HG03575 (cell line): ENCODE measurements around the gene PDE9A.

Experiments
- ATAC-seq: cut with Tn5 transposase; IDR thresholded peaks from one replicate; pipeline ENCODE4 v1.9.1; 2021; ENCODE audit not compliant: unreplicated experiment, insufficient number of reproducible peaks, low FRiP score; ENCODE audit errors: extremely low read depth

The PDE9A gene

DNA sequence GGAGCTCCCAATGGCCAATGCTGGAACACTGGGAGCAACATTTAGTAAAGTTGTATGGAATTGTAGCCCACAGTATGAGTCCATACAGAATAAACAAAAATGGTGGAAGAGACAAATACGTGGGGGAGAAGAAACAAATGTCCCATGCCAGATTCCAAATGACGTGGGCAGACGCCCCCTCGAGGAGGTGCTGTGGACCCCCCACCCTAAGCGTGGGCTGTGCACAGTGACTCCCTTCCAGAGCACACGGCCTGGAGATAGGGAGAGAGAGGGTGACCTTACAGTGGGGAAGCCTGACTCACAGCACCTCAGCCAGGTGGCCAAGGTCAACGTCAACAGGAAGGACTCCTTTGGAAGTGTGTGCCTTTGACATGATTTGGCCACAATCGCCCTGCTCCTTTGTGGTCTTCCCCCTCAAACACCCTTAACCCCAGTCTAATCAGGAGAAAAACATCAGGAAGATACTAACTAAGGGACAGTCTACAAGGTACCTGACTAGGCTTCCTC, 13.7 kb upstream of the PDE9A start:
- ATAC-seq = no peak

DNA sequence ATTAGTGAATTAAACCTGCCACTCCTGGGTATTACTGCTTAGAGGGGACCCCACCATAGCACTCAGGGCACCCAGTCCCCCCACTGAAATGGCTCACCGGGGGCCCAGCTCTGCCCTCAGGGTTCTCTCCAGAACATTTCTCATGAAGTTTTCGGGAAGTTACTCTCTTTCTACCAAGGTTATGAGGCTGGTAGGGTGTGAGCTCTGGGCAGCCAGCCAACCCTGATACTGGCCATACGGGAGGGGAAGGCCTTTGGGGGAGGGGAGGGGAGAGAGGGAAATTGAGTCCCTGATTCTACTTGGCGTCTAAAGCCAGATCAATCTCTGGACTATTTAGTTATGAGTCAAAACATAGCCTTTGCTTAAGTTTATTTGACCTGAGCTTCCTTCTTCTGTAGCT, 12.9 kb upstream of the PDE9A start:
- no peak for ATAC-seq

DNA sequence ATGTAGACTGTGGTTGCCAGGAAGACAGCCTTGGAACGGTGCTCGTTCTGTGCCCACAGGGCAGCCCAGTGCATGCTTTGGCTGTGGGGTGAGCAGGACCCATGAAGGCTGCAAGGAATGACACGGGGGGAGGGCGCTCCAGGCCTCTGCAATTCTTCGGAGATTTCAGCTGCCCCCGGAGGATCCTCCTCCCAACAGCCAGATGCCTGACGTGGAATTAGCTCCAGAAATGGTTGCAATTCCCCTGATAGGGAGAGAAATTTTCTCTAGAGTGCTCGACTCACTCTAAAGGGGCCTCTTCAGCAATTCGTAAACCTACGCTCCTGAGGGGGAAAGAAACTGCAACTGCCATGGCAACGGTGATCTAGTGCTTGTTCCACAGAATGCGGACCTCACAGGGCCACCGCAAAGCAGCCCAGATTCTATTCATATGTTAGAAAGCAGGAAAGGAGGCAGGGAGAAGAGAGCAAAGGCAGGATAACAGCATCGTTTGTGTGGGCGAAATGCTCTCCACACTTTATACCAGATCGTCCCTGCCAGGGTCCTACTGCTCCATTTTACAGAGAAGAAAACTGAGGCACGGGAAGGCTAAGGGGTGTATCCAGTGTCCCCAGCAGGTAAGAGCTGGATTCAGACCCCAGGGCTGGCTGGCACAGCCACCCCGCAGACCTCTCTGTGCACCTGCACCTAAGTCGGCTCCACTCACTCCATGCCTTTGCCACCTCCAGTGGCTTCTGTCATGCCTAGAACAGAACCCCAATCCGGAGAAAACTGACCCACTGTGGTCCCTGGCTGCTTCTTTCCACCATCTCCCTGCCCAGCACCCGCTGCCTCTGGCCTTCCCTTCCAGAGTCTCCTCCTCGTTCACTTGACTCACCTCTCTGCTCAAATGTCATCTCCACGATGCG, 11.9 kb upstream of the PDE9A start:
- ATAC-seq = no peak

DNA sequence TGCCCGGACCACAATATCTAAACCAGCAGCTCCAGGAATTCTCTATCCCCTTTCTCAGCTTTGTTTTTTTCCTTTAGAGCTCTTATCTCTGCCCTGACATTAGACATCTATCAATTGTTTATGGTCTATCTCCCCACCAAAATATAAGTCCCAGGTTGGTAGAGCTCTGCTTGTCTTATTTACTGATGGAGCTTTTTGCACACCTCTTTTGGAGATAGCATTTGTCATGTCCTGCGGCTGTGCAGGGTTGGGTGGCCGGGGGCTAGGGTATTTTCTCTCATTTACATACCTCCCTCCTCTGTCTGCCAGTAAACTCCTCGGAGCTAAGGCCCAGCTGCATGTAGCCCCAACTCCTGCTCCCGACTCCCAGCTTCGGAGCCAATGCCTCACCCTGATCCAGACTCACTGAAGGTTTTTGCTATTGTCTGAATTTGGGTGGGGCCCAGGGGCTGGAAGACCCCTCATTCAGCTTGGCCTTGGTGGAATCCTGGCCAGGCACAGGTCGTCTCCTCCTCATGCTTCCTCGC, 11.1 kb upstream of the PDE9A start:
- no peak for ATAC-seq

DNA sequence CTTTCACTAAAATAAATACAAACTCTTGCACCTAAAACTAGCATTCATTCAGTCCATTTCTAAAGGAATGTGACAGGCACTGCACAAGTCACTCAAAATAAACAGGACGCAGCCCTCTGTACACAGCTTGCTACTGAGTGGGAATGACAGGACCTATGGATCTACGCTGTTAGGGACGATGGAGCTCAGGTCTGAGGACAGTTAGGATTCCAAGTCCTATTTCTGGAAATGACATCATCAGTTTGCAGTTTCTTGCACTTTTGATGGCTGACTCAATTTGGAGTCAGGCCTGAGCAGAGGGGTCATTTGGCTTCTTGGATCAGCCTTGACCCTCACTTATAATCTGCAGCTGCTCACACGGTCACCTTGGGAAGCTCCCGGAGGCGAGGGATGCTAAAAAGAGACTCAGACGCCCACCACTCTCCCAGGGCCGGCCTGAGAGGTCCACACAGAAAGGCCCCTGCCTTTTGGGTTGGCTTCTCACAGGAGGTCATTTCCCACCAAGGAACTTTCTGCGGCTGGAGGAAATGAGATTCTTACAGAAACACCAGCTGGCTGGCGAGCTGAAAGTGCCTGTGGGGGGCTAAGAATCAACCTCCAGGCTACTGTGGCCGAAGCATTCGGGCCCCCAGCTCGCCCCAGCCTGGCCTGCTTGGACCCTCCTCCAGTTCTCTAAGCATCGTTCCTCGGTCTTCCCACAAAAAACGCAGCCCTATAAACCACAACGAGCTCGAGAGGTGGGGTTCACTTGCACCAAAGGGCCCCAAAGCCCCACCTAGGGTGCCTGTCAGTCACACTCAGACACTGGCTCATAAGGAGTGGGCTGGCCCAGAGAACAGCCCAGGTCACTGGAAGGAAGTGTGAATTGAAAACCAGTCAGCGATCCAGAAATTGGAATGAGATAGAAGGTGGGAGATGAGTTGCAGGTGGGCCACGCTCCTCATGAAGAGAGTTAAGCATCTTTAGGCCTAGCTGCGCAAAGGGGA, 8.9 kb upstream of the PDE9A start:
- no peak for ATAC-seq

DNA sequence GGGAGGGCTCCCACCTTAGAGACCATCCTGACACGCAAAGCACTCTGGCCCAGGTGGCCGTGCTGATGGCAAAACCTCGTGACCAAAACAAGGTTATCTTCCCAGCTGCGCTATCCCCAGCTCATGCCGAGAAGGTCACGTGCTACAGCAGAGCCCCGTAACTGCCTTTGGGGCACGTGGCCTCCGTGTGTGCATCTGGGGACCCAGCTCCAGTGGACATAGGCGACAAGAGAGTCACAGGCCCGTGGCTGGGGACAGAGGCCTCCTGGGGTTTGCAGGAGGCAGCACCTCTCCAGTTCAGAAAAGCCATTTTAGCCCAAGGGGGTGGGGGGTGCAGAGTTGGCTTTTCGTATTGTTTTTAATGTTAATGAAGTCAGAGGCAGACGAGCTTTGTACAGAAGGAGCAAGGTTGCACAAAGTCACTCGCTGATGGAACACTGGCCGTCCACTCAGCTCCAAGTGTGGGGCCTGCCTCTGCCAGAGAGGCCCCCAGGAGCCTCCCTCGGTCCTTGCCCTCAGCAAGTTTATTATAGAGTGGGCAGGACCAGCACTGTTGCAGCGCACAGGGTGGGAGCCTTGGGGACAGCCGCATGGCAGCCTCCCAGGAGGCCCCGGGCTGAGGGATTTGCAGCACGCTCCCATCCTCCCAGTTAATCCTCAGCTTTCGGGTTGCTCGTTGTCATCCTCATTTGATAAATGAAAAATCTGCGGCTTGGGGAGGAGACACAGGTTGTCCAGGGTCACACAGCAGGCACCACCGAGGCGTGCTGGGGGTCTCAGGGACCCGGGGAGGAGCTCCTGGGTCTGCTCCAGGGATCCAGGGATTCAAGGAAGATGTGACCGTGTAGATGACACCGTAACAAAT, 8.0 kb upstream of the PDE9A start:
- ATAC-seq = no peak

DNA sequence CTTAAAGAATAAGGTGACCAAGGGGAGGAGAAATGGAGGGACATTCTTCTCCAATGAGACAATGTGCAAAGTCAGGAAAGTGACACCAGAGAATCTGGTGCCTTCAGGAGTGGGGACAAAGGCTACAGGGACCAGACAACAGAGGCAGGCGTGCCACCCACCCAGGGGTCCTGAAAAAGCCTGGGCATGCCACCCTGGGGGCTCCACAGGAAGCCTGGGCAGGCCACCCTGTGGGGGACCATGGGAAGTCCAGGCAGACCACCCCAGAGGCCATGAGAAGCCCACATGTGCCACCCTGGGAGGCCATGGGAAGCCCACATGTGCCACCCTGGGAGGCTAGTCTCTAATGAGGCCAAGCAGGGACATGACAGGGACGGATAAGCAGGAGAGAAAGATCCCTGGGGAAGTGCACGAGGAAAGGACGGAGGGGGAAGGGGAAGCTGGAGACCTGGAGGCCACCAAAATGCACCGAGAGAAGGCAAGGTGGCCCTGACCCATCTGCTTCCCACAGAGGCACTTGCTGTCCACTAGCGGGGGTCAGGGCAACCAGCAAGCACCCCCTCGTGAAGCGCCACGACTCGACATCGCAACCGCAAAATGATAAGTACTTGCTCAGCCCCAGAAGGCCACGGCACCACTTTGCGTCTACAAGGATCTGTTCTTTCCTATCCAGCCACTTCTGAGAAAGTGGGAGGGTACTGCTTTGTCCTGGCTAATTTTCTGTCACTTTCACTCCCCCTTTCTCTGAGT, 7.2 kb upstream of the PDE9A start:
- no peak for ATAC-seq

DNA sequence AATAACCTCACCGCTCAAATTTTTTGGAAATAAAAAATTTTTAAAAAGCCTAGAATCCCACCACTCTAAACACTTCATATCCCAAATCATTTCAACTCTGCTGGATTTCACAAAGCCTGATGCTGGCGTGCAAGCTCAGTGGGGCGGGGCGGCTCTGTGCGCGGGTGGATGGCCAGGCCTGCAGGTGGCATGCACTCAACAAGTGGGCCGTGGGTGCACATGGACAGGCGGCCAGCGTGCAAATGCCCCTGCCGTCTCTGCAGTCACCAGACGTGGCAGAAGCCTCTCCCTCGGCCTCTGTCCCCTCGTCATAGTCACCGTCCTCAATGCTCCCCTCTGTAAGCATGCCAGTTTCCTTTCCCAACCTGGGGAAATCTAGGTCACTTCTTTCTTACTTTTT, 6.6 kb upstream of the PDE9A start:
- ATAC-seq = no peak

DNA sequence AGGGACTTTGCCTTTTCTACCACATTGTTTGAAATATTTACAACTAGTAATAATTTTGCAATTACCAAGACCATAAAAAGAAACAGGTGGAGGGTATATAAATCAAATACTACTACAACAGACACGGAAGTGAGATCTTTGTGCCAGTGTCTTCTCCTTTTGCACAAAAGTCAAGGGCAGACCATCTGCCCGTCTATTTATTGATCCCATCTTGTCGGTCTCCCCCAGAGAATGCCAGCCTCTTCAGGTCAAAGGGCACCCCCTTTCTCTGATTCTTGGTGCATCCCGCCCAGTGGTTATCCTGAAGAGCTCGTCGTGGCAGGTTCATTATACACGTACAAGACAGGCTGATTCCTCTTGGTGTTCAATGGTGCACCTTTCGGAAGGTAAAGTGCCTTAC, 4.8 kb upstream of the PDE9A start:
- ATAC-seq = no peak

DNA sequence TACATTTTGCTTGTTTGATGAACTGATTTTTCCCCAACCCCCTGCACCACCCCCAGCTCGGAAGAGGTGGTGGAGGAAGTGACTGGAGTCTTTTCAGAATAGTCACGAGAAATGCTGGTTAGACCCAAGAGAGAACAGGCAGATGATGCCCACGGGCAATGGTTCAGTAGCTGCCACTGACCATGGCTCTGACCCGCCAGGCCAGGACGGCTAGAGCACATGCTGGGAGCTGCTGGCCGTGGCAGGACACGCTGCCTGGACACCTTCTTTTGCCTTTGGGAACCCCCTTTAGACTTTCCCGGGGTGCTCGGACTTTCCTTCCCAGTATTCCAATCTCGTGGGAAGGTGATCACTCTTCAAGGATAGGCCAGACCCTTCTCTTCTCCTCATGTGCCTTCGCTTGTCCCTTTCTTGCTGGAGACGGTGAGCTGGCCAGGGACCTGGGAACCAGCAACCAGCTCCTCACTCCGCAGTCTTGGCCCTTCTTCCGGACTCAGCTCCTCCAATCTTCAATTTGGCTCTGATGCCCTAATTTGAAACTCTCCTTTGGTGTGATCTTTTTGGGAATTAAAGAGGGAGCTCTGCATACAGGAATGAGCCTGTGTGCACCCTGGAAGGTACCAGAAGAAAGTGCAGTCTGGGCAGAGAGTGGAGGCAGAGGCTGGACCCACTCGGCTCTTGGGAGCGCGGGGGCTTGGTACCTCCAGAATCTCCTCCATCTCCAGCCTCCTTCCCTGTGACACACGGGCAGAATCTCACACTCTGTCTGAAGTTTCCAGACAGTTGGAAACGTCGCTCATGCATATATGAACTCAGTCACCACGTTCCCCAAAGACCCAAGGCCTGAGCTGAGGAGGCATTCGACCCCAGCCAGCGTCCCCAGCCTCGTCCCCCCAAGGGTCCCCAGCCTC, 4.0 kb upstream of the PDE9A start:
- ATAC-seq = no peak

DNA sequence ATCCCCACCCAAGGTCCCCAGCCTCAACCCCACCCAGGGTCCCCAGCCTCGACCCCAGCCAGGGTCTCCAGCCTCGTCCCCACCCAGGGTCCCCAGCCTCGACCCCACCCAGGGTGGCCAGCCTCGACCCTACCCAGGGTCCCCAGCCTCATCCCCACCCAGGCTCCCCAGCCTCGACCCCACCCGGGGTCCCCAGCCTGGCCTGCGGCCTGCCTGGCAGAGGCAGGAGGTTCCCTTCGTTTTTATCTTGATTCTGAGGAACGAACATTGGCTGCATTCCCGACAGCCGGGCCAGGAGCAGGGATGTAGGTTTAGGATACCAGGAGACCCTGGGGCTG, 3.4 kb upstream of the PDE9A start:
- ATAC-seq = no peak

DNA sequence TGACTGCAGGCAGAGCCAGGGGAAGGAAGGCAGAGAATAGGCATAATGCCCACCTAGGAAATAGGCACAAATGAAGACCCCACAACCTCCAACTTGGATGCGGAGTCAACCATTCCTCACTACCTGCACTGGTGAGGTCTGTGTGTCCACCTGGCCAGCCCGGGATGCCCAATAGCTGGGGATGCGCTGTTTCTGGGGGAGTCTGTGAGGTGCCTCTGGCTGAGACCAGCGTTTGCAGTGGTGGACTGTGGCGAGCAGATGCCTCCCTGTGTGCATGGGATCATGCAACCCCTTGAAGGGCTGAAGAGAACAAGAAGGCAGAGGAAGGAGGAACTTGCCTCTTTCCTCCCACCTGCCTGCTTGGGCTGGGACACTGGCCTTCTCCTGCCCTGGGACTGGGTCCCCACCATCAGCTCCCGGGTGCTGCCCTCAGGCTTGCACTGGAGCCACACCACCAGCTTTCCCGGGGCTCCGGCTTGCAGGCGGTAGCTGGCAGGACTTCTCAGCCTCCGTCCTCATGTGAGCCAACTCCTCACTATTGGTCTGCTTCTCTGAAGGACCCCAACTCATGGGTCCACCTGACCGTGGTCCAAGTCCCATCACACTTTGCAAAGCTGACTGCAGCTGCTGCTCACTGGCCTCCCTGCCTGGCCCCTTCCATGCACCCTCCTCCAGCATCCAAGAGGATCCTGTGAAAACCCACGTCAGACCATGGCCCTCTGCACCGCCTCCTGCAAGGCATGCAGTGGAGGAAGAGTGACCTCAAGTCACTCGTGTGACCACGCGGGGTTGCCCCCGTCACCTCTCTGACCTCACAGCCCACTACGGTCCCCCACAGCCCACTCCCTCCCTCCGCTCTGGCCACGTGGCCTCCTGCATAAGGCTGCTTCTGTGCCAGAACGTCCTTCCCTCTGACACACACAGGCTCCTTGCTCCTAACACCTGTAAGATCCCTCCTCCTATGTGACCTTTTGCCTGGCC, 2.7 kb upstream of the PDE9A start:
- no peak for ATAC-seq

DNA sequence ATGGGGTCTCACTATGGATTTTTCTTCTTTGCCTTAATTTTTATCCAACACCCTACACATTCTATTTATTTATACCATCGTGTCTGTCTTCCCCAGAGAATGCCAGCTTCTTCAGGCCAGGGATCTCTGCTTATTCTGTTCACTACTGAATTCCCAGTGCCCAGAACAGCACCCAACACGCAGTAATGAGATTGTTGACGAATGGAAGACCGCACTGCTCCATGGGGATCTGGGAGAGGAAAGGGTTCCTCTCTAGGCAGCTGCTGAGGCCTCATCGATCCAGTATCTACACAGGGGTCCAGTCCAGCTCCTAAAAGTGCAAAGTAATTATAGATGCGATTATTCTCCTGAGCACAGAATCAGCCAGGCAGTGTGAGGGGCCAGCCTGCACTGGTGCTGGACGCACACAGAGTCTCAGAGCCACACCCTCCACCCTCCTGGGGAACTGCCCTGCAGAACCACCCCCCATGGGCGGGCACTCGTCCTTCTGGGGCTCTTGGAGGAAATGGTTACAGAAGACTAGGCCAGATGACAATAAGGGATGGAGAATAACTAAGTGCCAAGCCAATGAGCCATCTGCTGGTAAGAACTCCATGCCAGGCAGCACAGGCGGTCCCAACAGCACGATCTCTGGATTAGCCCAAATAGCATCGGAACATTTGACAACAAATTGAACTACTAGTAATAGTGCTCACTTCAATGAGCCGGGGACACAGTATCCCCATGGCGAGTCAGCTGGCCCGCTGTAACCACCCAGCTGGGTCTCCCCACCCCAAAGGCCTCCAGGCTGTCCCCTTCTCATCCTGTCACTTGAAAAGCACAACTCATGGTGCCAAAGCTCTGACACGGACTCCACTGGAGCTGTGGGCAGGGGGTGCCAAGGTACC, 1.7 kb upstream of the PDE9A start:
- ATAC-seq = no peak

DNA sequence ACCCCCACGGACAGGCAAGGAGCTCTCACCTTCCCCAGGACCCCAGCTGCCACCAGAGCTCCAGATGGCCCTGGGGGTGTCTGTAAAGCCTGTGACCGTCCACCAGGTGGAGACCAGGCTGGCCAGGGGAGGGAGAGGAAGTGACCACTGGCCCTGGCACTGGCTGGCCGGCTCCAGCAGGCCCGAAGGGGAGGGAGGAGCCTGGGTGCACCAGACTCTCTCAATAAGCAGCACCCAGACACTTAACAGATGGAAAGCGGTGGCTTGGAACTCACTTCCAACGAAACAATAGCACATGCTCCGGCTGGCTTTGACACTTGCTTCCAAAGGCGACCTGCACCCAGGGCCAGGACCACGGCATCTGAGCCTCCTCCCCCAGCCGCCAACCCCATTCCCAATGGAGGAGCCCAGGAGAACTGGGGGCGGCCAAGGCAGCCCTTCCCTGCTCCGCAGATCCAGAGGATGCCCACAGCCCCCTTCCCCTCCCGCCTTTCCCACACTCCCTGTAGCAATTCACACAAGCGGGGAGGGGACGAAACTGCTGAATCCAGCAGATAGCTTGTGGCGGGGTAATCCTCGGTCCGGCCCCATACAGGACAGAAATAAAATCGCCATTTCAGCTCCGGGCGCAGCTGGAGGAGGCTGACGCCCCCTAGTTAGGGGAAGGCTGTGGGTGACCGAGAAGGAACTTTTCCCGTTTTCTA, 742 bp upstream of the PDE9A start:
- ATAC-seq = no peak
